ENCODE results near the gene DRGX.

Gene DRGX

DNA sequence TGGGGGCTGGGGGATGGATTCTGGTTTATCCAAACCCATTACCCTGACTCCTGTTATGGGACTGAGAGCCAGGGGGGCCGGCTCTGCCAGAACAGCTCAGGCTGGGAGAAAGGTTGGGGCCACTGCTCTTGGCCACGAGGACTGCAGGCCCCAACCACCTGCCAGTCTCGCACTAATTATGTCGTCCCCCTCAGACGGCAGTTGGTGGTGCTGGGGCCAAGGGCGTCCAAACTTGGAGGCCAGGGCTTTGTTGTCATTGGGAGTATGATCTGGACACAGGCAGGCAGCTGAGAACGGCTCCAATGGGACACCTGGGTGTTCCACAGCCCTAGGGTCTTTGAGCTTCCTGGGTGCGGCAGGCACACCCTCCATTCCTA is 34.7 kb downstream of the DRGX start:
- DNase-seq (ENCODE audit: low read depth) = no peak

DNA sequence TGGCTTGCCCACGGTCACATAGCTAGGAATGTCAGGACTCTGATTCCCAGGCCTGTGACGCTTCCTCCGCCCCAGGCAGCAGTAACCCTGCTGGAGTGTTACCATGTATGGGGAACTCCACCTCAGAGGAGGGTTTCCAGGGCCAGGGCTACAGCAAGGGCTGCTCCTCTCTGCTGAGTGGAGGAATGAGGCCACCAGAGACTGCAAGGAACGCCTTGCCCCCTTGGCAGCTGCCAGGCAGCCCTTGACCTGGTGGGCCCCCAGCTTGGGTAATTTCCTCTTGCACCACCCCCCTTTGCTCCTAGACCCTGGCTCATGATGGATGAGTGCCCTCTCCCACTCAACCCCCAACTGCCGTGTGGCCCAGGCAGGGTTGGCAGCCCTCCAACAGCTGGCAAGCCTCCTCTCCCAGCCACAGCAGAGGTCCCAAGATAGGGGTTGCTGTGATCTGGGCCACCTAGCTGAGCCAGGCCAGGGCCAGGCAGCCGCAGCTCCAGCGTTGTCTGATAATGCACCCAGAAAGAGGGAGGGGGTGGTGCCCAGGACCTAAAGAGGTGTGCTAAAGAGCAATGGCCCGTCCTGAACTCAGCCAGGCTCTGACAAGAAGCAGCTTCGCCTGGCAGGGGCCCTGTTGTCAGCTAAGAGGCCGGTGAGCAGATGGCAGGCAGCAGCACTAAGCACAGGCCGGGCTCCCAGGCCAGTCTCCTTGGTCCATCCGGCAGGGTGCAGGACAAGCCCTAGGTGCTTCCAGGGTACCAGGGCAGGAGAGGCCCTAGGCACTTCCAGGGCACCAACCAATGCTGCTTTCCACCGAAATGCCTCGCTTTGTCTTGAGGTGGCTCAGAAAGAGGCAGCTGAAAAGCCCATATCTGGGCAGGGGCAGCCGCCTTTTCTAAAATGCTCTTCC is 35.4 kb downstream of the DRGX start:
- no peak for DNase-seq (ENCODE audit: low read depth)

- no peak for DNase-seq (ENCODE audit: low read depth)
Observed at GRCh38 chr10:49359349-49360270, 36.3 kb downstream of the DRGX start.

- DNase-seq (ENCODE audit: low read depth) = no peak
Observed at GRCh38 chr10:49357910-49358309, 38.0 kb downstream of the DRGX start.

- no peak for DNase-seq (ENCODE audit: low read depth)
Observed at GRCh38 chr10:49356944-49357343, 38.9 kb downstream of the DRGX start.

DNA sequence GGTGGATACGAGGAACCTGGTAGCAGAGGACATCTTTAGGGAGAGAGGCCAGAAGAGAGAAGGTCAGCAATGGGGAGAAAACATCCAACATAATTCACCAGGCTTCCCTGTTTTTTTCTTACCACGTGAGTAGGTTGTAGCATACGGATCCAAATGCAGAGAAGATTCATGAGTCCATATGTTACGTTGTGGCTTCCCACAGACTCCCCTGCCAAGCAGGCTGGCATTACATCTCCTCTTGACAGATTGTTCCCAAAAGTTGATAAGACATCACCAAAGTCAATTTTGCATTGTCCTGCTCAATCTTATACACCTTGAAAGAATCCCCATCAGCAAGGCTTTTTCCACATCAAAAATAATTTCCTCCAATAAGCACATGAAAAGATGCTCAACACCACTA is 39.7 kb downstream of the DRGX start:
- no peak for DNase-seq (ENCODE audit: low read depth)

- DNase-seq (ENCODE audit: low read depth) = no peak
Observed at GRCh38 chr10:49355221-49355620, 40.7 kb downstream of the DRGX start.

- no peak for DNase-seq (ENCODE audit: low read depth)
Observed at GRCh38 chr10:49354593-49354992, 41.3 kb downstream of the DRGX start.

DNA sequence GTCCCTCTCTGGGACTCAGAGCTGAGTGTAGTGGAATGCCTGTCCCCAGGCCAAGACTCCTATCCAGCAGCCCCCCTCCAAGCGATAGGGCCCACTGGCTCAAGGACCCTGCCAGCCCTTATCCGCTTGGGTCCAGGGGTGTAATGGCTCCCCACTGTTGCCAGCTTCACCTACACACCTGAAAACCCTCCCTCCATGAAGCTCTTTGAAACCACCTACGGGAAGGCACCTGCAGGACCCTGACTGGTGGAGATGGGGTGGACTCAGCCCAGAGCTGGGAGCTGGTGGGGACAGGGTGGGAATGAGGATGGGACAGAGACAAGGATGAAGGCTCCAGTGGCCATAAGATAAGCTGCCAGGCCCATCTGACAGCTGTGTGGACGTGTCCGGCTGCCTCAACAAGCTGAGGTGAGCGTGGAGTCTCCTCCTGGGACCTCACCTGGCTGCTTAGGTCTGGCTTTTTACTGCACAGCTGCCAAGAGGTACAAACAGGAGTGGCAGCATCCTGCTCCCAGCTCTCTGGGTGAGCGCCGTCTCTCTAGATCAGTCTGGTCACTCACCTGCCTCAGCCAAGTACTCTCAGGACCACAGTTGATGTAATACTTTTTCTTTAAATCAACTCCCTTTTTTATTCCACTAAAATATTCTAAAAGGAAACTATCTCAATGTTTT is 41.9 kb downstream of the DRGX start:
- no peak for DNase-seq (ENCODE audit: low read depth)

DNA sequence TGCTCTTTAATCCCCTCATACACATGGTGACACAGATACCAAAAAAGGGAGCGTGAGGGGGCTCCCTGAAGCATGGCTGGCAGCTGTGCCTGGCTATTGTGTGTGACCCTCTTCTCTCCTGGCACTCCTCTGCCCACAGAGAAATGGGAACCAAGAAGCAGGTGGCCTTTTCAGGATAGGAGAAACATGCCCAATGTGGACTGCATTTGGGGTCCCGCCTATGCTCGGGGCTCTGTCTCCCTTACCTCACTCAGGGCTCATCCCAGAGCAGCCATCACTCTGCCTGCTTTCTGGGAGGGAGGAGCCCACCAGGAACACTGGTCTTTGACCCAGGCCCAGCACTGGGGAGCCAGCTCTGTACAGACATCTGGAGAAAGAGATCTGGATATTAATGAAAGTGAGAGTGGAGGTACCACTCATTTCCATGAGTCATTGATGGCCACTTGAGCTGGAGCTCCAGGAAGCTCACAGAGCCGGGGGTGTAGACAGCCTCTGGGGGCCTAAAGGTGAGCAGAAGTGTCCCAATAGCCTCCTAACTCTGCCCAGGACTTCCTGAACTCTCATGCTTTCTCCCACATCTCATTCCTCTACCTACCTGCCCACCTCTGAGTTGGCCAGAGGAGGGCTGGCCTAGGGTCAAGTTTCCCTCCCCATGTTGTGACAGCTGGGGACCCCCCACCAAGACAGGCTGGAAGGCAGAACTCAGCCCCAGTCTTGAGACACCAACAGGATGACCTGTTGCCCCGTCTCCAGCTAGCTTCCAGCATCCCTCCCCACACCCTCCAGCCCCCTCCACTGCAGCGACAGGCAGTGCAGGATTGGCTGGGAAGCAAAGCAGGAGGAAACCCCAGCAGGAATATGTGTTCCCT is 42.6 kb downstream of the DRGX start:
- no peak for DNase-seq (ENCODE audit: low read depth)

GRCh38 chr10:49352323-49352722 is 43.6 kb downstream of the DRGX start:
- DNase-seq (ENCODE audit: low read depth) = no peak

DNA sequence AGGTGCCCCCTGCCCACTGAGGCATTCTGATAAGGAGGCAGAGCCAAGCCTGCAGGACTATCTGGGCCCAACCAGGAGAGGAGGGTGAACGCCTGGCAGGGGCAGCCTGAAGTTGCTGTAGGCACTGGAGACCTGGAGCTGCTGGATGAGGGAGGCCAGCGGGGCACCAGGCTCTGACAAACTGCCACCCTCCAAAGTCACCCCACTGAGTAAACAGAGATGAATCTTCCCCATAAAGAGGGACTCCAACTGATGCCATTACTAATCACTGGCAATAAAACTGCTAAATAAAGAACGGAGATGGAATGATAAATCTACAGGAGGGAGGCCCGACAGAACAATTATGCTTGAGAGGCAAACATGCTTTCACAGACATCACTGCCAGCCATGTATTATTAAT is 44.2 kb downstream of the DRGX start:
- no peak for DNase-seq (ENCODE audit: low read depth)

- DNase-seq (ENCODE audit: low read depth) = no peak
Observed at GRCh38 chr10:49350846-49351532, 44.9 kb downstream of the DRGX start.

- DNase-seq (ENCODE audit: low read depth) = no peak
Observed at GRCh38 chr10:49350138-49350537, 45.8 kb downstream of the DRGX start.

- DNase-seq (ENCODE audit: low read depth) = no peak
Observed at GRCh38 chr10:49349390-49349789, 46.5 kb downstream of the DRGX start.

GRCh38 chr10:49348593-49348992 is 47.3 kb downstream of the DRGX start:
- no peak for DNase-seq (ENCODE audit: low read depth)

DNA sequence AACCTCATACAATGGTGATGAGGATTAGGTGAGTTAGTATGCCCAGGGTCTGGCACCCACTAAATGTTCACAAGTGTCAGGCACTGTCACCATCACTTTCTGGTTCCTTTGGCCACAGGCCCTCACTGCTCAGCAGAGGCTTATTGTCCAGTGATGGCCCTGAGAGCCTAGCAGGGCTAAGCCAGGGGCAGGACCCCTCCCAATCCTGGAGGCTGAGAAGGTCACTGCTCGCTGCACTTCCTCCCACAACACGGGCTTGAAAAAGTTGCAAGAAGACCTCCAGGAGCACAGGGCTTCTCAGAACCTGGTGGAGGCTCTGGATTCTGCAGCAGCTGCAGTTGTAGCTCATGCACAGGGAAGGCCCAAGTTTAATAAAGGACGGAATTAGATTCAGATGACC is 48.1 kb downstream of the DRGX start:
- DNase-seq (ENCODE audit: low read depth) = no peak

DNA sequence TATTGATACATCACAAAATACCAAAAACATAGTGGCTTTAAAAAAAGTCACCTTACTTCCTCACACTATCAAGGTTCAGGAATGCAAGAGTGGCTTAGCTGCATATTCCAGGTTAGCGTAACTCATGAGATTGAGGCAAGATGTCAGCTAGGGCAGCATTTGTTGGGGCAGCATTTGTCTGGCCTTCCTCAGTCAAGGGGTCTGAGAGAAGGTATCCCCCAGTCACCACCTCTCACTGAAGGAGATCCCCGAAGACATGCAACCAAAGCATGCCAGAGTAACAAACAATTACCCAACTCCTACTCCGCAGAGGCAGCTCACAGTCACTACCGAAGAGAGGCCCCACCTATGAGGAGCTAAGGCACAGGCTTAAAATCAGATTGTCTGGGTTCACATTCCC is 48.5 kb downstream of the DRGX start:
- DNase-seq (ENCODE audit: low read depth) = no peak

GRCh38 chr10:49344840-49345239 is 51.0 kb downstream of the DRGX start:
- no peak for DNase-seq (ENCODE audit: low read depth)

DNA sequence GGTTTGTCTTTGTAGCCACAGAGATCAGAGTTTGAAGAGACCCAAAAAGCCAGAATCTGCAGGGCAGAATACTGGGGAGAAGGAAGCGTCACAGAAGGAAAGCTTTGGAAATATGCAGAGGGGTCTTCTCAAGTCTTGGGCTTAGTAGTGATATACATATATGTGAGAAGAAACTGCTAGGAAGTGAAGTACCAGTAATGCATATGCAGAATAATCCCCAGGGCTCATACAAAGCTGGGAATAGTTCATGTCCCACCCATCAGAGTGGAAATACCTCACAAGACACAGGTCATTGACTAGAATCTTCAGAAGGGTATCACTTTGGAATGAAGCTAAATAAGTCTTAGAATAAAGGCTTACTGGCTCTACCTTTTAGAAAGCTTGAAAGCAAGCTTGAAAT is 57.3 kb downstream of the DRGX start:
- no peak for DNase-seq (ENCODE audit: low read depth)

Data from stimulated activated CD8-positive, alpha-beta memory T cell treated with anti-CD3 and anti-CD28 coated beads, Interleukin-15, amount 100 ng/mL, for 1 hour (primary cell).